Measurements from ENCODE around the gene TMEM129. TPM values are rescaled to one million over a fixed set of nuclear protein-coding genes. Genes with fewer than 3 reads are reported as not detected.
"Not testable (repeated sequence)": the region's sequence is repeated elsewhere in the genome, so short reads cannot be mapped to it uniquely, and the experiment has no call there.

TMEM129 gene
- total RNA-seq, 8 experiments from 2014 or later = 17.1 to 48.1 (median 25.7) TPM

GRCh38 chr4:1712216-1713002 is 8.7 kb downstream of the TMEM129 start, which contains the start of gene SLBP:
Gene SLBP (minus strand): TSS chr4:1712319. CDS start chr4:1712188, 131 bp downstream.
- peak; percentile 64 to 85 (median 80) for ATAC-seq (replicated peaks in 6 of 8)
- WGBS, 10 experiments = 0% methylated on average over 3 to 31 of the region's 98 CpGs; no CpG with 5 or more reads in 7 of the 10 experiments
- peak within 1 kb of the TSS; percentile 96 to 99 for H3K27ac ChIP-seq

DNA sequence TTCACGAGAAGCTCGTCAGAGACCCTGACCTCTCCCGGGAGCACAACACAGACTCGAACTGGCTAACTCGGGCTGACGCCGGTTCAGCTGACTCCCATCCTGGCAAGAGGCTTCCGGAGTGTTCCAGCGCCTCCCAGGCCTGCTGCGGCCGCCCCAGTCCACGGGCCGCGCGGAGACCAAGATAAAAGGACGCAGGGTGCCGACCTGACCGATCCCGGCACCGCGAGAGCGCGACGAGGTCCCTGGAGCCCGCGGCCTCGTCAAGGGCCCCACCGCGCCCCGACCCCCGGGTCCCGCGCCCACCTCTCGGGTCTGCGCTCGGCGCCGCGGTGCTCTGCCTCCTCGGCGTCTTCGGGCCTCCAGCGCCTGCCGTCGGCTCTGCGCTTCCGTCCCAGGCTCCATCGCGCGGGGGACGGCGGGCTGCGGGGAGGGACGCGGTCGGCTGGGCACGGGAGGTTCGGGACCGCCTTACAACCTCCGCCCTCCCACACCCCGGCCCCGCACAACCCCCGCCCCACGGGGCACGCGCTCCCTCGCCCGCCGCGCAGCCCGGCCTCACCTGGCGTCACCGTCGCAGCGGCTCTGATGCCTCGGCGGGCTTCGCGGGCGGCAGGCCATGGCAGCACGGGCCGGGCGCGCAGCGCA is 9.4 kb downstream of the TMEM129 start:
- H3K27ac ChIP-seq = peak overlapping the region; percentile 96 to 99
- in situ Hi-C loops (cut with MboI; ENCODE audit: low pct_unique_long_range_greater_than_20kb in 2 of 9, low sequenced_read_pairs in 9 of 9, unreplicated experiment in 9 of 9) = no loop called here
- peak; percentile 9 to 47 (median 33) for ATAC-seq (replicated peaks in 6 of 8)
- peak overlapping the region; percentile 75 to 89 (median 79) for H3K4me3 ChIP-seq
- WGBS, 10 experiments = 0 to 7% (median 0%) methylated on average over 1 to 14 of the region's 85 CpGs; no CpG with 5 or more reads in 6 of the 10 experiments
- peaks cover 18 to 20% of the 10 kb centered on the region in 2 donors for H3K4me1 ChIP-seq (replicated peaks in 1 of 2)

More at GRCh38 chr4:1712216-1713002, 8.7 kb downstream of the TMEM129 start, which contains the start of gene SLBP:
- Histone ChIP-seq H3K4me3 (peak within 1 kb of the TSS; percentile 75 to 89 (median 79)), H3K4me1 (replicated peaks in 1 of 2) (peaks cover 18 to 20% of the 10 kb centered on the region in 2 donors)
- in situ Hi-C loops (cut with MboI; ENCODE audit: low pct_unique_long_range_greater_than_20kb in 2 of 9, low sequenced_read_pairs in 9 of 9, unreplicated experiment in 9 of 9) = no loop called here

DNA sequence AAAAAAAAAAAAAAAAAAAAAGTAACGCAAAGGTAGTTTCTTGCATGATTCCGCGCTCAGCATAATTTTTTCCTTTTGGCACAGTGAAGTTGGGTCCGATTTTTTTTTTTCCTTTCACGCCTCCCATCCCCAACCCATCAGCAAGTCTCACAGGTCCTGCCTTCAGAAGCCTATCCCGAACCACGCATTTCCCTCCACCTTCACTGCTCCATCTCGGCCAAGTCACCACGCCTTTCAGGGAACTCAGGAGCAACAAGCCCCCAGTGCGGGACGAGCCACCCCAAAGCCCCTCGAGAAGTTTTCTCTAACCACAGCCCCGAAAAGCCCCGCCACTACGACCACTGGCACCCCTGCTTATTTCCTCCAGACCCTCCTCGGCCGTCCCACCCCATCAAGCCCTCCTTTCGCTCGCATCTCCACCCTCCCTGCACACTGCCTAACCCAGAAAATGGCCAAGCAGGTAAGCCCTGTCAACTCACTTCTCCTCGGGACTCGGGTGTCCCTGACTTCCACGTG is 10.0 kb downstream of the TMEM129 start:
- no peak for ATAC-seq (replicated peaks in 6 of 8)
- in situ Hi-C loops (cut with MboI; ENCODE audit: low pct_unique_long_range_greater_than_20kb in 2 of 9, low sequenced_read_pairs in 9 of 9, unreplicated experiment in 9 of 9) = no loop called here
- Histone ChIP-seq H3K4me3 (peak overlapping the region; percentile 75 to 89 (median 79)), H3K27ac (peak overlapping the region; percentile 96 to 99), H3K4me1 (replicated peaks in 1 of 2) (peaks cover 18 to 20% of the 10 kb centered on the region in 2 donors)
- 0 to 81% (median 40%) methylated on average over 2 to 9 of the region's 22 CpGs; no CpG with 5 or more reads in 3 of the 10 experiments for WGBS, 10 experiments

DNA sequence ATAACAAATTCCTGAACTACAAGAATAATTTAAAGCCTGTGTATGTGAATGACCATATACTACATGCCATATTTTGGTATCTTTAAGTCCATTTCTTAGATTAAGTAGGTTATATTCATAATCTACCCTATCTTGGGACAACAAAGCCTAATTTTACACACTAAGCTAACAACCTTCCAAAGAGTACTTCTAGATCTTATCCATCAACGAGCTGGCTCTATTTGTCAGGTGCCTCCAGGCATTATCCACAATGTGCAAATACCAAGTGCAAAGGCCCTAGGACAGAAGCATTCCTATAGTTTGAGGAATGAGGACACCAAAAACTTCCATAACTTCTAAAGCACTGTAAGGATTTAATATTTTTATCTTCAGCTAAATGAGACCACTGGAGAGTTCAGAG is 12.5 kb downstream of the TMEM129 start:
- in situ Hi-C loops (cut with MboI; ENCODE audit: low pct_unique_long_range_greater_than_20kb in 2 of 9, low sequenced_read_pairs in 9 of 9, unreplicated experiment in 9 of 9) = no loop called here
- WGBS, 10 experiments = 17 to 80% (median 47%) methylated on average over 1 of the region's 1 CpG; no CpG with 5 or more reads in 4 of the 10 experiments
- no peak for ATAC-seq (replicated peaks in 6 of 8)
- Histone ChIP-seq H3K4me3 (no peak overlapping the region), H3K4me1 (replicated peaks in 1 of 2) (peaks cover 11 to 18% of the 10 kb centered on the region in 2 donors), H3K27ac (no peak overlapping the region)

DNA sequence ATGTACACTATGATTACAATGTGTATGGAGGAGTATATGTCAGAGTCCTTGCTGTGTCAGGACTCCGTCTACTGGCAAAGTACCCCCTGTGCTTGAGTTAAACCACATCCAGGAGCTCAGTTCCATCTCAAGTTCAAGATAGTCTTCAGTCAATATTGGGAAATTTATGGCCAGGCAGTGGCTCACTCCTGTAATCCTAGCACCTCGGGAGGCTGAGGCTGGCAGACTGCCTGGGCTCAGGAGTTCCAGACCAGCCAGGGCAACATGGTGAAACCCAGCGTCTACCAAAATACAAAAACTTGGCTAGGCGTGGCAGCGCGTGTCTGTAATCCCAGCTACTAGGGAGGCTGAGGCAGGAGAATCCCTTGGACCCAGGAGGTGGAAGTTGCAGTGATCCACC is 14.8 kb downstream of the TMEM129 start:
- WGBS, 10 experiments = 80 to 100% (median 96%) methylated on average over 1 to 4 of the region's 6 CpGs; no CpG with 5 or more reads in 4 of the 10 experiments
- no peak overlapping the region for H3K4me3 ChIP-seq
- H3K4me1 ChIP-seq (replicated peaks in 1 of 2) = peaks cover 9 to 16% of the 10 kb centered on the region in 2 donors
- in situ Hi-C loops (cut with MboI; ENCODE audit: low pct_unique_long_range_greater_than_20kb in 2 of 9, low sequenced_read_pairs in 9 of 9, unreplicated experiment in 9 of 9) = no loop called here
- ATAC-seq (replicated peaks in 6 of 8) = no peak
- H3K27ac ChIP-seq = no peak overlapping the region

- ATAC-seq (replicated peaks in 6 of 8) = no peak
- peaks cover 6 to 15% of the 10 kb centered on the region in 2 donors for H3K4me1 ChIP-seq (replicated peaks in 1 of 2)
- in situ Hi-C loops (cut with MboI; ENCODE audit: low pct_unique_long_range_greater_than_20kb in 2 of 9, low sequenced_read_pairs in 9 of 9, unreplicated experiment in 9 of 9) = no loop called here
- 89 to 100% (median 98%) methylated on average over 1 to 6 of the region's 6 CpGs; no CpG with 5 or more reads in 2 of the 10 experiments for WGBS, 10 experiments
- H3K27ac ChIP-seq = no peak overlapping the region
- no peak overlapping the region for H3K4me3 ChIP-seq
These were observed 15.4 kb downstream of the TMEM129 start for GRCh38 chr4:1705732-1706131.

DNA sequence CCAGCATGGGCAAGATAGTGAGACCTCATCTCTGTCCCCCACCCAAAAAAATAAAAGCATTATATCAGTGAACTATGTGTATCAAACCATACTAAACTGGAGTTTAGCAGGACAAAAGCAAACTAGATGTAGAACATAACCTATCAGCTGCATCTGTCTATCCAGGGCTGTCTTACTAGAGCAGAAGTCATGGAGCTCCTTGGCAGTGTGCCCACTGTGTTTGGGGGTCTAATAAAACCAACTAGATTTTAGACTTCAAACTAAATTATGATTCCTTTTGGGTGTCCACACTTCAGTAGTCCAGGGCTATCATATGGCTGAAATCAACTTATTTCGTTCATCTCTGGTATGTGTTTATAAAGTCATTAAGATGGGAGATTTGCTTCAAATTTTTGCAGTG is 17.3 kb downstream of the TMEM129 start:
- 83 to 100% (median 89%) methylated on average over 1 of the region's 1 CpG; no CpG with 5 or more reads in 6 of the 10 experiments for WGBS, 10 experiments
- H3K4me1 ChIP-seq (replicated peaks in 1 of 2) = peaks cover 0 to under 1% of the 10 kb centered on the region in 2 donors
- no peak for ATAC-seq (replicated peaks in 6 of 8)
- no peak overlapping the region for H3K27ac ChIP-seq
- in situ Hi-C loops (cut with MboI; ENCODE audit: low pct_unique_long_range_greater_than_20kb in 2 of 9, low sequenced_read_pairs in 9 of 9, unreplicated experiment in 9 of 9) = no loop called here
- no peak overlapping the region for H3K4me3 ChIP-seq

- H3K4me3 ChIP-seq; H3K4me1 ChIP-seq (replicated peaks in 1 of 2); in situ Hi-C loops (cut with MboI; ENCODE audit: low pct_unique_long_range_greater_than_20kb in 2 of 9, low sequenced_read_pairs in 9 of 9, unreplicated experiment in 9 of 9); H3K27ac ChIP-seq; ATAC-seq (replicated peaks in 6 of 8): not testable (repeated sequence)
- 79 to 100% (median 91%) methylated on average over 2 to 8 of the region's 8 CpGs; no CpG with 5 or more reads in 3 of the 10 experiments for WGBS, 10 experiments
These were observed 19.5 kb downstream of the TMEM129 start for GRCh38 chr4:1701671-1702070.

DNA sequence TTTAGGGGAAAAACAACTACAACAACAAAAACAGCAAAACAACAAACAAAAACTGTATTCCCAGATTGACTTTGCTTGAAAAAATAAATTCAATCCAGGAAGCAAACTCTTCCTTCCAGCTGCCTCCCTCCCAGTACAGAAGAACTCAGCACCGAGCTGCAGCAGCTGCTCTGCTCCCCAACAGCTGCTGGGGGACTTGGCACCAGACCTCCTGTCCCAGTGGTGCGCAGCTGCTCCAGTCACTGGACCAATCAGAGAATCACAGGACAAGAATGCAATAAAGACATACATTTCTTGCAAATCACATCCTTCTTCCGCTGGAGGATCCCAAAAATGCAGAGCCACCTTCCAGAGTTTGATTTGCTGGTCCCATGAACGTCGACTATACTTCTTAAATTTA is 25.2 kb downstream of the TMEM129 start:
- H3K27ac ChIP-seq = no peak overlapping the region
- in situ Hi-C loops (cut with MboI; ENCODE audit: low pct_unique_long_range_greater_than_20kb in 2 of 9, low sequenced_read_pairs in 9 of 9, unreplicated experiment in 9 of 9) = no loop called here
- no peaks in the 10 kb centered on the region for H3K4me1 ChIP-seq (replicated peaks in 1 of 2)
- 74 to 100% (median 95%) methylated on average over 1 to 5 of the region's 5 CpGs; no CpG with 5 or more reads in 1 of the 10 experiments for WGBS, 10 experiments
- H3K4me3 ChIP-seq = no peak overlapping the region
- ATAC-seq (replicated peaks in 6 of 8) = no peak

DNA sequence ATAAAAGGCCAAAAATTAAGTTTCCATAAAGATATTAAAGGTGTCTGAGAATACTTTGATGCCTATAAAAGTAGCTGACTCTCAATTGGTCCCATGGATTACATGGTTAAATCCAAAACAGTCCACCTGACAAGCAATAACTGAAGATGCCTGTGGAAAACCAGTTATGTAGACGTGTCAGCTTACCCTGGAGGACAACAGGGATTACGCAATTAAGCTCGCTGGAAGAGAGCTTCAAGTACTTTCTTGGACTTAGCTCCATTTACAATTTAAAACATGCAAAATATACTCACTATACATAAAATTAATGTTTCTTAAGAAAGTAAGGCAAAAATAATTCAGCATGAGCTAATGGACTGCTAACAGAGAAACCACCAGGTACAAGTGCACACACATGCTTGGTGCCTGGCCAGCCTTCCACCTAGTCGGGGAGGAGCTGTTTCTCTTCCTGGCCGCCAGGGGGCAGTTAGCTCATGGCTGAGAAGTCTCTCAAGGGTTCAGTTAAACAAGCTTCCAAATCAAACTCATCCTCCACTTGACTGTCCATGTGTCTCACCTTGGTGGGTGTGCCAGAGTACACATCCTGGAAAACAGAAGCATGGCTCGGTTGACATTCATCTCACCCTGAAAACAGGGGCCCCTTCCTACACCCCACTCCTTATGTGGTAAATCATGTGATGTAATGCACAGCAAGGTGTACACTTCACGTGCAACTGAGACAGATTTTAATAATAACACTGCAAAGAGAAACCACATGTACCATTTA is 27.8 kb downstream of the TMEM129 start:
- WGBS, 10 experiments = 20 to 93% (median 48%) methylated on average over 1 to 6 of the region's 7 CpGs; no CpG with 5 or more reads in 1 of the 10 experiments
- ATAC-seq (replicated peaks in 6 of 8) = peak; percentile 67 to 96 (median 86)
- in situ Hi-C loops (cut with MboI; ENCODE audit: low pct_unique_long_range_greater_than_20kb in 2 of 9, low sequenced_read_pairs in 9 of 9, unreplicated experiment in 9 of 9) = no loop called here
- H3K4me3 ChIP-seq = no peak overlapping the region
- no peak overlapping the region for H3K27ac ChIP-seq
- no peaks in the 10 kb centered on the region for H3K4me1 ChIP-seq (replicated peaks in 1 of 2)

DNA sequence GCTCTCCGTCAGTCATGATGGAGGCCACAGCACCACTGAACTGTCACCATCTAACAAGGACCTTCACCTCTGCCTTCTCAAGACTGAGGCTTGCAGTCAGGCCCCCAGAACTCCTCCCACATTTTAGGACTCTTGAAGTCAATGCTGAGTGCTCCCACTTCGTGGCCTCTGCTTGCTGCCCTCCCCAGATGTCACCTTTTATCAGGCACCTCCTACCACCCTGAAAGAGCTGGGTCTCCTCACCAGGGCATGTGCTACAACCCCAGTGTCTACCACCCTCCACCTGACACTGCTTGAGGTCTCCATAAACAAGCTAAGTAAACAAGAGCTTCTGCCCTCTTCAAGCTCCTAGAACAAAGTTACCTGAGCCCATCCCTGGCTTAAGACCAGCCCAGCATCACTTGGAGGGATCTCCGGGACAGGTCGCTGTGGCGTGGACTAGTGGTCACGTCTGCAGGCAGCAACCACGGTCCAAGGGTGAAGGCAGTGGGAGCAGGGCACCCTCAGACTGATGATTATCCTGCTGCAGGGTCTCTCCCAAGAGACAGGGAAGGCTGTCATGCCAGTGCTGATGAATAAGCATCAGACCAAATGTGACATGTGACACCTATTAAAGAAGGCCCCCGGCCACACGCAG is 29.3 kb downstream of the TMEM129 start:
- WGBS, 10 experiments = 91 to 100% (median 100%) methylated on average over 1 to 5 of the region's 9 CpGs; no CpG with 5 or more reads in 5 of the 10 experiments
- in situ Hi-C loops (cut with MboI; ENCODE audit: low pct_unique_long_range_greater_than_20kb in 2 of 9, low sequenced_read_pairs in 9 of 9, unreplicated experiment in 9 of 9) = no loop called here
- ATAC-seq (replicated peaks in 6 of 8) = no peak
- H3K27ac ChIP-seq = no peak overlapping the region
- H3K4me3 ChIP-seq = no peak overlapping the region
- no peaks in the 10 kb centered on the region for H3K4me1 ChIP-seq (replicated peaks in 1 of 2)

DNA sequence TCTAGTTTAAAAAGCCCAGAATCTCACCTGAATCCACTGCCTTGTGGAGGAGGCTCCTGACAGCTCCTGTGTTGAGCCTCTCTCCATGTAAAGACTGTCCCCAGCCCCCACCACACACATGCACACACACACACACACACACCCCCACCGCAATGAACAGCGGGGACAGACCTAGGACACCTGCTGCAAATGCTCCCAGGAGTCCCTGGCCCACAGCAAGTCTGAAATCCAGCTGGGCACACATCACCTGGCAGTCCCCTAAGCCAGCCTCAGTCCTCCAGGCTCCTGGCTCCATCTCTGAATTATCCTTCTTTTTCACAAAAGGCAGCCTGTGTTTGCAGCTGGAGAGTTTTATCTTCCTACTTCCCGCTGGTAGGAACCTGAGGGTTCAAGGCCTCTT is 30.4 kb downstream of the TMEM129 start:
- no peak for ATAC-seq (replicated peaks in 6 of 8)
- H3K4me3 ChIP-seq = no peak overlapping the region
- H3K4me1 ChIP-seq (replicated peaks in 1 of 2) = no peaks in the 10 kb centered on the region
- no peak overlapping the region for H3K27ac ChIP-seq
- 80 to 100% (median 100%) methylated on average over 1 to 2 of the region's 3 CpGs; no CpG with 5 or more reads in 5 of the 10 experiments for WGBS, 10 experiments
- in situ Hi-C loops (cut with MboI; ENCODE audit: low pct_unique_long_range_greater_than_20kb in 2 of 9, low sequenced_read_pairs in 9 of 9, unreplicated experiment in 9 of 9) = no loop called here
